HAP-1 (cell line): ENCODE measurements around the gene ARL4D.

Experiments
- DNase-seq, 2 experiments: peaks; one replicate each; pipeline ENCODE4 v3.0.0-alpha.2; 2016 to 2020; ENCODE audit warnings: low spot score in 2 of 2
- H3K27me3 ChIP-seq: fragments of 250-450 bp; sonication (Bioruptor Pico); 2 replicates; pipeline ENCODE4 v1.5.1; 2020; ENCODE audit warnings: low read depth, mild to moderate bottlenecking, moderate library complexity
- H3K36me3 ChIP-seq: fragments of 250-450 bp; sonication (Bioruptor Pico); replicated peaks from 2 replicates; pipeline ENCODE4 v1.5.1; 2020; ENCODE audit warnings: mild to moderate bottlenecking
- H3K4me1 ChIP-seq: fragments of 250-450 bp; sonication (Bioruptor Pico); 2 replicates; pipeline ENCODE4 v1.5.1; 2020; ENCODE audit warnings: mild to moderate bottlenecking
- H3K4me3 ChIP-seq: fragments of 250-450 bp; sonication (Bioruptor Pico); 2 replicates; pipeline ENCODE4 v1.5.1; 2020; ENCODE audit warnings: mild to moderate bottlenecking, moderate library complexity
- H3K9me3 ChIP-seq: fragments of 250-450 bp; sonication (Bioruptor Pico); 2 replicates; pipeline ENCODE4 v1.5.1; 2020; ENCODE audit warnings: mild to moderate bottlenecking, moderate library complexity
- in situ Hi-C: fragments of 300-500 bp; cut with MboI; formaldehyde crosslinking; loops from 3 replicates; pipeline ENCODE4 v1.14.3; 2020; ENCODE audit warnings: low sequenced_read_pairs, inconsistent platforms, mixed read lengths

ARL4D gene

GRCh38 chr17:43398724-43399595, at the start of gene ARL4D:
TSS of gene ARL4D (plus strand) at chr17:43398993. CDS start at chr17:43399733, 740 bp downstream.
- peak; percentile 74 to 93 for DNase-seq
- peaks cover 6% of the 10 kb centered on the region for H3K36me3 ChIP-seq
- peaks cover 12% of the 10 kb centered on the region for H3K4me1 ChIP-seq
- no peaks in the 10 kb centered on the region; the same call in 1 of the 2 replicates for H3K9me3 ChIP-seq
- H3K27me3 ChIP-seq, result no peaks in the 10 kb centered on the region; the same call in 1 of the 2 replicates
- in situ Hi-C loops, result no loop called here
- peak within 1 kb of the TSS; percentile 68 for H3K4me3 ChIP-seq

DNA sequence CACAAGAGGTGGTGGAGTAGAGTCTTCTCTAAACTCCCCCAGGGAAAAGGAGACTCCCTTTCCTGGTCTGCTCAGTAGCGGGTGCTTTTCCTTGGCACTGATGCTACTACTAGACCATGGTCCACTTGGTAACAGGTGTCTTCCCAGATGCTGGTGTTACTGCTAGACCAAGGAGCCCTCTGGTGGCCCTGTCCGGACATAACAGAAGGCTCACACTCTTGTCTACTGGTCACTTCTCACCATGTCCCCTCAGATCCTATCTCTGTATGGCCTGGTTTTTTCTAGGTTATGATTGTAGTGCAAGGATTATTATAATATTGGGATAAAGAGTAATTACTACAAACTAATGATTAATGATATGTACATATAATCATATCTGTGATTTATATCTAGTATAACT, 49.7 kb upstream of the ARL4D start:
- Histone ChIP-seq H3K9me3 (peaks cover 29% of the 10 kb centered on the region), H3K4me3 (no peak overlapping the region)
- in situ Hi-C loops, result loop anchor here (25.0 kb wide), 1 partner anchor 512 kb away; the partner anchor contains the start of genes AOC2 and PSME3

DNA sequence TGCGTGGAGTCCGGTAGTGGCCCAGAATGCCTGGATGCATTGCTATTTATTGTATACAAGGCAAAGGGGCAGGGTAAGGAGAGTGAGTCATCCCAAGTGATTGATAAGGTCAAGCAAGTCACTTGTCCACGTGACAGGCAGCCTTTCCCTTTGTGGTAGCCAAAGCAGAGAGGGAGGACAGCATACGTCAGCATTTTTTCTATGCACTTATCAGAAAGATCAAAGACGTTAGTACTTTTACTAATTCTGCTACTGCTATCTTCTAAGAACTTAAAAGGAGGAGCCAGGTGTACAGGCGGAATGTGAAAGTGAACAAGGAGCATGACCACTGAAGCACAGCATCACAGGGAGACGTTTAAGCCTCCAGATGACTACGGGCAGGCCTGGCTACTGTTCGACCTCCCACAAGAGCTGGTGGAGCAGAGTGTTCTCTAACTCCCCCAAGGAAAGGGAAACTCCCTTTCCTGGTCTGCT, 47.9 kb upstream of the ARL4D start:
- Histone ChIP-seq H3K27me3 (no peaks in the 10 kb centered on the region), H3K4me1 (peaks cover 19% of the 10 kb centered on the region), H3K9me3 (peaks cover 29% of the 10 kb centered on the region), H3K36me3 (no peaks in the 10 kb centered on the region), H3K4me3 (no peak overlapping the region)
- no peak for DNase-seq
- in situ Hi-C loops, result no loop called here

More for the DNA sequence above, 49.7 kb upstream of the ARL4D start:
- H3K36me3 ChIP-seq, result no peaks in the 10 kb centered on the region
- H3K4me1 ChIP-seq, result peaks cover 1% of the 10 kb centered on the region
- DNase-seq, result no peak
- no peaks in the 10 kb centered on the region for H3K27me3 ChIP-seq

- no peak for DNase-seq
- Histone ChIP-seq H3K9me3 (peaks cover 29% of the 10 kb centered on the region), H3K4me1 (peaks cover 24% of the 10 kb centered on the region), H3K4me3 (no peak overlapping the region), H3K27me3 (no peaks in the 10 kb centered on the region), H3K36me3 (no peaks in the 10 kb centered on the region)
- in situ Hi-C loops, result no loop called here
Measured at GRCh38 chr17:43351691-43352090, 47.1 kb upstream of the ARL4D start.

- Histone ChIP-seq H3K27me3 (no peaks in the 10 kb centered on the region), H3K4me1 (peaks cover 24% of the 10 kb centered on the region), H3K4me3 (no peak overlapping the region), H3K9me3 (peaks cover 21% of the 10 kb centered on the region), H3K36me3 (no peaks in the 10 kb centered on the region)
- no peak for DNase-seq
- in situ Hi-C loops, result no loop called here
Measured at GRCh38 chr17:43352579-43353331, 46.0 kb upstream of the ARL4D start.

- no peaks in the 10 kb centered on the region; the same call in 1 of the 2 replicates for H3K36me3 ChIP-seq
- H3K4me1 ChIP-seq, result peaks cover 24% of the 10 kb centered on the region
- in situ Hi-C loops, result no loop called here
- no peak overlapping the region for H3K4me3 ChIP-seq
- H3K9me3 ChIP-seq, result peaks cover 20% of the 10 kb centered on the region
- no peaks in the 10 kb centered on the region for H3K27me3 ChIP-seq
- no peak for DNase-seq
Measured at GRCh38 chr17:43353393-43353792, 45.4 kb upstream of the ARL4D start.

DNA sequence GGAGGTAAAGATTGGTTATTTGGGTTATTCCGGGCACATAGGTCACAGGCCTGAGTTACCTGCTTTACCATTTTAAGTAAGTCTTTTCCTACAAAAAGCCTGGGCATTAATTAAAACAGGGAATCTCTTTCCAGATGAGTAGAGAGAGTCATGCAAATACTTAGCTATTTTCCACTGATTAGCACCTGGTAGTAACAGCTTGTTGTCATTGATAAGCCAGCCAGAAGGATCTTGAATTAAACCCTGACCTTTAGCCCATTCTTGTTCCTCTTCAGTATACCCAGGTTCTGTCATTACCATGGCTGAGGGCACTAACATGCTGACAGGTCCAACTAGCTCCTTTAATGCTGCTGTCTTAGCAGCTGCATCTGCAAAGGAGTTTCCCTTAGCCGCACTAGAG, 44.4 kb upstream of the ARL4D start:
- DNase-seq, result no peak
- no peaks in the 10 kb centered on the region for H3K27me3 ChIP-seq
- no peak overlapping the region for H3K4me3 ChIP-seq
- peaks cover 13% of the 10 kb centered on the region for H3K9me3 ChIP-seq
- no peaks in the 10 kb centered on the region; the same call in 1 of the 2 replicates for H3K36me3 ChIP-seq
- in situ Hi-C loops, result no loop called here
- peaks cover 24% of the 10 kb centered on the region for H3K4me1 ChIP-seq

GRCh38 chr17:43356450-43356849, 42.3 kb upstream of the ARL4D start:
- in situ Hi-C loops, result no loop called here
- no peak overlapping the region for H3K4me3 ChIP-seq
- peaks cover 4% of the 10 kb centered on the region; the same call in 1 of the 2 replicates for H3K36me3 ChIP-seq

DNA sequence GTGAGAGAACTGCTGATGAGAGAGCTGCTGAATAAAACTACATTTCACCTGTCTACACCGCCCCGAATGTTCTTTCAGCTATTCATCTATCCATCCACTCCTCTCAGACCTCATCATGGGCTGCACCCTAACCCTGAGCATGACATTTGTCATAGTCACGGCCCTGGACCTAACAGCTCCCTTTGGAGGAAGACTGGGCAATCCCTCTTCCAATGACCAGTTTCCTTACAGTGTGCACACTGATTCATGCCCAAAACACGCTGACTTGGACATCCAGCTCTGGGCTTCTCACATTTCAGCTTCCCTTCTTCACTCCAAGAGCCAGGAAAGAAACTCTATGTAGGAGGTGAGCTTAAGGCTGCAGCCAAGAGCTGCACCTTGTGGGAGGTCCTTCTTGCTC, 41.8 kb upstream of the ARL4D start:
- H3K4me3 ChIP-seq, result no peak overlapping the region
- DNase-seq, result no peak
- H3K4me1 ChIP-seq, result peaks cover 28% of the 10 kb centered on the region
- in situ Hi-C loops, result no loop called here
- H3K27me3 ChIP-seq, result no peaks in the 10 kb centered on the region
- H3K9me3 ChIP-seq, result peaks cover 23% of the 10 kb centered on the region
- peaks cover 4% of the 10 kb centered on the region; the same call in 1 of the 2 replicates for H3K36me3 ChIP-seq

More at GRCh38 chr17:43356450-43356849, 42.3 kb upstream of the ARL4D start:
- Histone ChIP-seq H3K4me1 (peaks cover 28% of the 10 kb centered on the region), H3K9me3 (peaks cover 23% of the 10 kb centered on the region), H3K27me3 (no peaks in the 10 kb centered on the region)
- DNase-seq, result no peak

DNA sequence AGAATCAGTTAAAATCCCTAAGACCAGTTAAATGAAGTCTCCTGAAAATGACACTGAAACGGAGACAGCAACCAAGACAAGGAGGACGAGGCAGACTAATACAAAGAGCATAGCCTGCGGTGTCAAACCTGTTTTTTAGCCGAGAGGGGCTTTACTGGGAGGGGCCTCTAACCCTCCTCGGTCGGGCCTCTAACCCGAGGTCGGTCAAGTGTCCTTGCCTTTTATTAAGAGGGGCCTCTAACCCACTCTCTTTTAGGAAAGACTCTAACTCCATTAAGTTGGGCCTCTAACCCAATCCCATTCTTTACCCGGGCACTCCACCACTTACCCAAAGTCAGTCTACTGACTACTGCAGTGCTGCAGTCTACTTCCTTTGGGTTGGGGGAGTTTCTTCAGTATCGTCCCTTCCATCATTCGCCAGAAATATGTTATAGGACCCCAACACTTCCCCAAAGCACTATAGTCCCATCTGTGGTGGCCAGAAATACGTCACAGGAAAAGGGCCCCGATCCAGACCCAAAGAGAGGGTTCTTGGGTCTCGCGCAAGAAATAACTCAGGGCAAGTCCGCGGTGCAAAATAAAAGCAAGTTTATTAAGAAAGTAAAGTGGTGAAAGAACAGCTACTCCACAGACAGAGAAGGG, 39.2 kb upstream of the ARL4D start:
- H3K4me3 ChIP-seq, result peak overlapping the region; percentile 21; the same call in 1 of the 2 replicates
- peaks cover 26% of the 10 kb centered on the region for H3K9me3 ChIP-seq
- H3K4me1 ChIP-seq, result peaks cover 22% of the 10 kb centered on the region
- no peak for DNase-seq
- peaks cover 4% of the 10 kb centered on the region; the same call in 1 of the 2 replicates for H3K36me3 ChIP-seq
- H3K27me3 ChIP-seq, result no peaks in the 10 kb centered on the region
- in situ Hi-C loops, result no loop called here

- Histone ChIP-seq H3K9me3 (peaks cover 26% of the 10 kb centered on the region), H3K4me1 (peaks cover 15% of the 10 kb centered on the region), H3K36me3 (peaks cover 4% of the 10 kb centered on the region; the same call in 1 of the 2 replicates), H3K4me3 (peak overlapping the region; percentile 21), H3K27me3 (no peaks in the 10 kb centered on the region)
- in situ Hi-C loops, result no loop called here
- DNase-seq, result no peak
Measured at GRCh38 chr17:43360376-43360738, 38.4 kb upstream of the ARL4D start.

DNA sequence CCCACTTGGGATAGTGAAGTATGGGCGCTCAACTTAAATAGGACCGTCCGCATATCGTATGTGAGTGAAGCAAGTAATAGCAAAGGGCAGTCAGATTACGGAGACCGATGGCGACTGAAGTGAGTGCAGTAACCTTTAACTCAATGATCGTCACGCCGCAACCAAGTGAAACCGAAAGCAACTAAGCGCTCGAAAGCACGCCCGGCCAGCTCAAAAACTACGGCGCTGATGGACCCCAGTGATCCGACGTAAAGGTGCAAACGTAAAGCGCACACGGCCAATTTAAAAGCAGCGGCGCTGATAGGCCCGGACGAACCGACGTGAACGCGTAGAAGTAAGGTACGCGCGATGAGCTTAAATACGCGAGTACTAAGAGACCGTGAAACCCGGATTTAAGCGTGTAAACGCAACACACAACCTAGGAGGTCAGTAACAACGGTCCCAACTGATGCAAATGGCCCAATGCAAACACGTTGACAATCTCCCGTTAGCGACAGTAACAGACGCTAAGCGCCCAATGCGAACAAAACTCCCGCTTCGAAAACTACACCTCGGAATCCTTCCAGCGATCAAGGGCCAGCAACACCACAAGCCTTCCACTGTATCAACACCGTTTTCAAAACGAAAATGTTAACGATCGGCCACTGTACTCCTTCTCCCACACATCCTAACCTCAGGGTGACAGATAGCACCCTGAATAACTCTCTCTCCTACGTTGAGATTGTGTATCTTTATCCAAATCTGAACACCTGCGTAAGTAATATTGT, 37.9 kb upstream of the ARL4D start:
- peak; percentile 68 to 74 for DNase-seq
- no peaks in the 10 kb centered on the region for H3K27me3 ChIP-seq
- peaks cover 4% of the 10 kb centered on the region; the same call in 1 of the 2 replicates for H3K36me3 ChIP-seq
- H3K9me3 ChIP-seq, result peaks cover 26% of the 10 kb centered on the region
- peak overlapping the region; percentile 21 for H3K4me3 ChIP-seq
- H3K4me1 ChIP-seq, result peaks cover 9% of the 10 kb centered on the region
- in situ Hi-C loops, result no loop called here
